Activated CD4-positive, alpha-beta T cell treated with anti-CD3 and anti-CD28 coated beads for 4 hours (primary cell): Measurements from ENCODE around the gene CELA2A.
"Not testable (repeated sequence)": the region's sequence is repeated elsewhere in the genome, so short reads cannot be mapped to it uniquely, and the experiment has no call there.

Experiments used
- DNase-seq, 2 donors: peaks; one replicate each; pipeline ENCODE4 v3.0.0-alpha.2; 2020

Gene CELA2A

DNA sequence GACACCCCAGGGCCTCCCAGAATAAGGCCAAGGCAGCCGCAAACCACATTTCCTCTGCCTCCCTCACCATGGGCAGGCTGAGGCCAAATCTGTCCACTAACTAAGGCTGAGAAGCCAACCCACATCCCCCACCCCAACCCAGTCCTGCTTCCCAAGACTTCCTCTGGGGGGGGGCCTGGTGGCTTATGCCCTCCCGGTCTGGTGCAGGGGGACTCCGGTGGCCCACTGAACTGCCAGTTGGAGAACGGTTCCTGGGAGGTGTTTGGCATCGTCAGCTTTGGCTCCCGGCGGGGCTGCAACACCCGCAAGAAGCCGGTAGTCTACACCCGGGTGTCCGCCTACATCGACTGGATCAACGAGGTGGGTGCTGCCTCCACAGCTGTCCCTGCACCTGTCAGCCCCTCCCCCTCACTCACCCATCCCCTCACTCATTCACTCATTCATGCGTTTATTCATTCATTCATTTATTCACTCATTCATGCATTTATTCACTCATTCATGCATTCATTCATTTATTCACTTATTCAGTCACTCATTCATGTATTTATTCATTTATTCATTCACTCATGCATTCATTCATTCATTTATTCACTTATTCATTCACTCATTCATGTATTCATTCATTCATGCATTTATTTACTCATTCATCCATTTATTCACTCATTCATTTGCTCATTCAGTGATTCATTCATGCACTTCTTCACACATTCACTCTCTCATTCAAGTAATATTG is 11.0 kb upstream of the CELA2A start:
- no peak for DNase-seq

DNA sequence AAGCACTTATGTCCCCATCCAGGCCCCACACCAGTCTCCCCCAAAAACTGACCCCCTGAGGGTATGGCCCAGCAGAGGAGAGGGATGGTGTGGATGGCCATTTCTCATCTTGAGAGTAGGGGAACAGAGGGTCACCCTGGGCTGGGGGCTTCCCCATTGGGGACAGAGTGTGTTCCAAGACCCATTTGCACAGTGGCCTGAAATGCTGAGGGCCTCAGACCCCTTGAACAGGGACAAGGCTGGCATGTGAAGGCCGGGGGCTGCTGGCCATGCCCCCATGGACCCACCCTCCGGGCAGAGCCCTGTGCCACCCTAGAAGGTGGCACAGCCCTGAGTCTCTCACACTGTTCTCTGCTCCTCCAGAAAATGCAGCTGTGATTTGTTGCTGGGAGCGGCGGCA is 10.3 kb upstream of the CELA2A start:
- no peak for DNase-seq

DNA sequence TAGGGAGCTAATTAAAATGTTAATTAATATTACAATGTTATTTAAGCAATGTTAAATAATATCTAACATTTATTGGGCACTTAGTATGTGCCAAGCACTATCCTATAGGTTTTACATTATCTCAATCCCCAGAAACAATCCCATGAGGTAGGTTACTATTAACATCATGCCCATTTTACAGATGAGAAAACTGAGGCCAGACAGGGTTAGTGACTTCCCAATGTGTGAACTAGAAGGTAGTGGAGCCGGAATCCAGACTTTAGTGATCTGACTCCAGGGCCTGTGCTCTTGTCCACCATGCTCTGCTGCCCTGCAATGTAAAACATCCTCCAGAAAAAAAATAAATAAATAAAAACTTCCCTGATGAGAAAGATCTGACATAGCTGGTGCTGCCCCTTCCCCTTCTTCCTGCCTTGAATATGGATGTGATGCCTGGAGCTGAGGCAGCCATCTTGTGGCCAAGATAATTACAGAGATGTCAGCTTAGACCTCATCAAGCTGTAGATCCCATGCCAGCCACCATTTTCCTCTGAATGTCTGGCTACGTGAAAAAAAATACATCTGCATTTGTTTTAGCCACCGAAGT is 7.6 kb upstream of the CELA2A start:
- DNase-seq = no peak

DNA sequence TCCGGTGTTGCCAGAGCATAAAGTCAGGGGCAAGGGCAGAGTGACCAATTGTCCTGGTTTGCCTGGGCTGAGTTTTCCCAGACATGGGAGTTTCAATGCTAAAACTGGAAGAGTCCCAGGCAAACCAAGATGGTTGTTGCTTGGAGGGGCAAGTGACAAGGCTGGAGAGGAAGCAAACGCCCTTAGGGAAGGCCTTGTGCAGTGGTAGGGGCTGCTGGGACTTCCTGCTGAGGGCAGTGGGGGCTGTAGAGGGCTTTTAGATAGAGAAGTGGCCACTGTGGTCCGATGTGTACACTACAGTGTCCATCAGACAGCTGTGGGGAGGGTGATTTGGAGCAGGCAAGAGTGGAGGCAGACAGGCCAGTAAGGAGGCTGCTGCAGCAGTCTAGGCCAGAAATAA is 7.0 kb upstream of the CELA2A start:
- no peak for DNase-seq

DNA sequence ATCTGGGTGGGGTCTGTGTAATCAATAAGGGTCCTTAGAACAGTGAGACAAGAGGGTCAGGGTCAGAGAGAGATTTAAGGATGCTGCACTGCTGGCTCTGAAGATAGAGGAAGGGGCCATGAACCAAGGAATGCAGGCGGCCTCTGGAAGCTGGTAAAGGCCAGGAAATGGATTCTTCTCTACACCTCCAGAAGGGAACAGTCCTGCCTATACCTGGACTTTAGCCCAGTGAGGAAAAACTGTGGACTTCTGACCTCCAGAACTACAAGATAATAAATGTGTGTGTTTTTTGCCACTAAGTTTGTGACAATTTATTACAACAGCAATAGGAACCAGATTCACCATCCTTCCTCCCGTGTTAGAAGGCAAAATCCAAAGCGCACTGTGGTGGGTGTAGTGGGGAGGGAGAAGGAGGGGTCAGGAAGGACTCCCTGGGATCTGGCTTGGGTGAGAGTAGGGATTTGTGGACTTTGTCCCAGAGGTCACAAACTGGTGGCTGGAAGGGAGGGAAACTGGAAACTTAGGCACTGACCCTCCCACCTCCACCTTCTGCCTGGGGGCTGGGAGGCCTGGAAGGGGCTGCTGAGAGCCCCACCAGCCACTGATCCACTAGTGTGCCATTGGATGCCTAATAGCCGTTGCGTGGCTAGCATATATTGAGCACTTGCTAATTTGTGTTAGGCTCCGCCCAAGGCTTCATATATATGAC is 5.4 kb upstream of the CELA2A start:
- no peak for DNase-seq

DNA sequence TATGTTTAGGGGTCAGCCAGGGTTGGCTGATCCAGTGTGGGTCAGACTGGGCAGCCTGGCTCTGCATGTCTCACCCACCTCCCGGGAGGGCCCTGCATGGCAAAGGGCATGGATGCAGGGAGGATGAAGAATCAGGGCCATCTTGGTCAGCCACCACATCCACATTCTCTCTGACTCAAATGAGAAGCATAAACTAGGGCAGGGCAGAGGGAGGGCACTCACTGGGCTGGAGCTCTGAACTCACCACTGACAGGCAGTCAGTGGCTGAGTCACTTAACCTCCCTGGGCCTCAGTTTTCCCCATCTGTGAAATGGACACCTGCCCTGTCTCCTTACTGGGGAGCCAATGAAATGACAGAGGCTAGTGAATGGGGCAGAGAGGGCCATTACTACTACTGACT is 4.3 kb upstream of the CELA2A start:
- DNase-seq = no peak

DNA sequence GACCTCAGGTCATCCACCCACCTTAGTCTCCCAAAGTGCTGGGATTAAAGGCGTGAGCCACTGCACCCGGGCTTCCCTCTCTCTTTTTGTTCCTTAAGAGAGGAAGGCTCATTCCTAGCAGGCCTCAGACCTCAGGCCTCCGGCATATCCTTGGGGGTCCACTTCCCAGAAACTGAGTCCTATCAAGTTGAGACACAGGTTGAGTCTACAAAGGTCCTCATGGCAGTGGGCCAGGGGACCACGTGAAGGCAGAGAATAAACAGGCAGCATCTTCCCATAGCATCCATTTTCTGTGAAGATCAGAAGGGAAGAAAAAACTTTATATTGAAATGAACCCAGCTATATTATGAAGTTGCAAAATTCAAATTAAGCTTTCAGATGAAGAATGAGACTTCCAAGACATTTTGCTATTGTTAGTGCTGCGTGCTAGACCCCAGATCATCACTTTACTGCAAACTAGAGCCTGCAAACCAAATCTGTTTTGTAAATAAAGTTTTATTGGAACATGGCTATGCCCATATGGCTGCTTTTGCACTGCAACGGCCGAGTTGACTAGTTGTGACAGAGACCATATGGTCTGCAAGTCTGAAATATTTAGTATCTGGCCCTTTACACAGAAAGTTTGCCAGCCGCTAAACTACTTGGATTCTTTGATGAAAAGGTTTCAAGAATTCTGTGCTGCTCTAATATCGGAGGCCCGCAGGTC is 3.5 kb upstream of the CELA2A start:
- no peak for DNase-seq

DNA sequence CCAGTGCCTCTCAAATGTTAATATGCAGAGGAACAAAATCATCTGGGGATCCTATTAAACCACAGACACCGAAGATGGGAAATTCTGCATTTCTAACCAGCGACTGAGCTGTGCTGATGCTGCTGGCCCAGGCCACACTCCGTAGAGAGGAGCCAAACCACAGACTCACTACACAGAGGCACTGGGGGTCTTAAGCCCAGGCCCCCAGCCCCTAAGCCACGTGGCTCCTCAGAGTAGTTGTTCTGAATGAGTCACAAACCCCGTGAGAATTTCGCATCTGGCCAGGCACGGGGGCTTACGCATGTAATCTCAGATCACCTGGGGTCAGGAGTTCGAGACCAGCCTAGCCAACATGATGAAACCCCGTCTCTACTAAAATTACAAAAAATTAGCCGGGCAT is 2.8 kb upstream of the CELA2A start:
- no peak for DNase-seq

DNA sequence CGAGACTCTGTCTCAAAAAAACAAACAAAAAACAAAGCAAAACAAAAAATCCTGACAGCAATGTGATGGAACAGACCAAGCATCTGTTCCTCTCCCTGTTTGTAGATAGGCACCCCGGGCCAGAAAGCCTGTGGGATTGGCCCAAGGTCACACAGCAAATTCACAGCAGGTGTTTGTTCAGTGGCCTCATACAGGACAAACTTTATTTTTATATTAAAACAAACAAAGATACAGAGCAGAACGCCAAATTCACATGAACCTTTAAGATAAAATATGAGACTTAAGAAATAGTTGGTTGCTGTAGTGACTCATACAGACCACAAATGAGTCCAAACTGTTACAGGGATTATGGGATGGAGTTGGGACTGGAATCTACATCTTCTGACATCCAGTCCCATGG is 2.3 kb upstream of the CELA2A start:
- DNase-seq = no peak

DNA sequence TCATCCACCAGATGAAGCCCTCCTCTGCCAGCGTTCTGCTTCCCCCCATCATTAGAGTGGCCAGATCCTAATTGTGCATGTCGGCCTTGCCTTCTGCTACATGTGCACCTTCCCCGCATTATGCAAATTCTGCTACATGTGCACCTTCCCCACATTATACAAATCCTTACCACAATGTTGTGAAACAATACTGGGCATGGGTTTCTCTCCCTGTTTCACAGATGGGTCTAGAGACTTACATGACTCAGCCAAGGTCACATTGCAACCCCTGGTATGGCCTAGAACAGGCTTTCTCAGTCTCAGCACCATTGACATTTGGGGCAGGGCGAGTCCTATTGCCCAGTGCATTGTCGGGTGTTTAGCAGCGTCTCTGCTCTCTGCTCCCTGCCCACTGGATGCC is 1.0 kb upstream of the CELA2A start:
- no peak for DNase-seq

DNA sequence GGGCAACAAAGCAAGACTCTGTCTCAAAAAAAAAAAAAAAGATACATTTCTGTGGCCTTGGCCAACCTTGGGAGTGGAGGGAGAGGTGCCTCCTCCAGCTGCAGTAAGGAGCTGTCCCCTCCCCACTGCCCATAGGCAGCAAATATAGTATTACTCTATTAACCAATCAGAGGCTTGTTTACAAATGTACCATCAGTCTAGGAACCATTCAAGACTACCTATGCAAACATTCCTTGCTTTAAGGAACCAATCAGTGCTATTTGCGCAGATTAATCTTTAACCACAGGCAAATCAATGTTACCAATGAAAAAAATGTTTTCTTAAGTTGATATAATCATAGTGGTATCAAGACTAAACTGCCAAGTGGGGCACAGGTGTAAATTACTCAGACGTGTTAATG is 1.1 kb downstream of the CELA2A start:
- DNase-seq = no peak

DNA sequence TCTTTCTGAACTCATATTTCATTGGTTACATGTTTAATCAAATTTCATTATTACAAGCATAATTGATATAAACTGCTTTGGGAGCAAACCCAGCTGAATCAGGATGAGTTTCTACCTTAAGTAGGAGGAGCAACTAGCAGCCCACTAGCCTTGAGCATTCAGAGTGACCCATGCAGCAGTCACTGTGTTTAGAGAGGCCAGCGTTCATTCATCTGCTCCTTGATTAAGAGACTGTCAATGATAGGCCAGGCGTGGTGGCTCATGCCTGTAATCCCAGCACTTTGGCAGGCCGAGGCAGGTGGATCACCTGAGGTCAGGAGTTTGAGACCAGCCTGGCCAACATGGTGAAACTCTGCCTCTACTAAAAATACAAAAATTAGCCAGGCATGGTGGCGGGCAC is 1.9 kb downstream of the CELA2A start:
- DNase-seq = not testable (repeated sequence)

DNA sequence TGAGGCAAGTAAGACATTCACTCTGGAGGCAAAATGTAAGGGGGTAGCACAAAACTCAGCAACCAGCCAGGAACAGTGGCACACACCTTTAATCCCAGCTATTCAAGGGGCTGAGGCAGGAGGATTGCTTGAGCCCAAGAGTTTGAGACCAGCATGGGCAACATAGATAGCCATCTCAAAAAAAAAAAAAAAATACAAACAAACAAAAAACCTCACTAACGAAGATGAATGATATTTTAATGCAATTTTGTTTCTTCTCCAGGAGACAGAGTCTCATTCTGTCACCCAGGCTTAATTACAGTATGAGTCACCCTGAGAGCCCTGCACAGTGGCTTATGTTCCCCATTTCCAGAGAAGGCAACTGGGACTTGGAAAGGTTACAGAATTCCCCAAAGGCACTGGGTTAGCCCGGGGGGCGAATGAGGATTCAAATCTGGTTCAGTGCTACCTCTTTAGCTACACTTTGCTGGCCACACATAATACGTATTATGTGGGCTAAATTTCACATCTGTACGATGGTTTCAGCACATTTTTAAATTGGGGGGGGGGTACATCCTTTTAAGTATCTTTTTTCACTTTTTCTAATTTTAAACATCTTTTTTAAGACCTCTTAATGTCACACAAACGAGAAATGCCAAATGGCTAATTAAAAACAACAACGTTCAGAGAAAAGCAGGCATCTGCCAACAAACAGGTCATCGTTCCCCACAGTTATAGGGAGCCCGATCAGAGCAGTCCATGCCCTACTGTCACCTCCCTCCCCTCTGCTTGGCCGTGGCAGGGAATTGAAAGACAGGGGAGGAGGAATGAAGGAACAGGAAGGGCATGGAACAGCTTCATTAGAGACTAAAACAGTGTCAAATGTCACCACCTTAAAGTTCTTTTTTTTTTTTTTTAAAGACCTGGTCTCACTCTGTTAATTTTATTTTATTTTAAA is 3.5 kb downstream of the CELA2A start:
- DNase-seq = no peak

DNA sequence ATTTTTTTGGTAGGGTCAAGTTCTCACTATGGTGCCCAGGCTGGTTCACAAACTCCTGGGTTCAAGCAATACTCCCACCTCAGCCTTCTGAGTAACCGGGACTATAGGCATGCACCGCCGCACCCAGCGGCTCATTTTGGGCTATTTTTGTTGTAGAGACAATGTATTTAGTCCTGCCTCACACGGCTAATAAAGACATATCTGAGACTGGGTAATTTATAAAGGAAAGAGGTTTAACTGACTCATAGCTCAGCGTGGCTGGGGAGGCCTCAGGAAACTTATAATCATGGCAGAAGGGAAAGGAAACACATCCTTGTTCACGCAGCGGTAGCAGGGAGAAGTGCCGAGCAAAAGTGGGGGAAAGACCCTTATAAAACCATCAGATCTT is 4.2 kb downstream of the CELA2A start:
- DNase-seq = no peak

DNA sequence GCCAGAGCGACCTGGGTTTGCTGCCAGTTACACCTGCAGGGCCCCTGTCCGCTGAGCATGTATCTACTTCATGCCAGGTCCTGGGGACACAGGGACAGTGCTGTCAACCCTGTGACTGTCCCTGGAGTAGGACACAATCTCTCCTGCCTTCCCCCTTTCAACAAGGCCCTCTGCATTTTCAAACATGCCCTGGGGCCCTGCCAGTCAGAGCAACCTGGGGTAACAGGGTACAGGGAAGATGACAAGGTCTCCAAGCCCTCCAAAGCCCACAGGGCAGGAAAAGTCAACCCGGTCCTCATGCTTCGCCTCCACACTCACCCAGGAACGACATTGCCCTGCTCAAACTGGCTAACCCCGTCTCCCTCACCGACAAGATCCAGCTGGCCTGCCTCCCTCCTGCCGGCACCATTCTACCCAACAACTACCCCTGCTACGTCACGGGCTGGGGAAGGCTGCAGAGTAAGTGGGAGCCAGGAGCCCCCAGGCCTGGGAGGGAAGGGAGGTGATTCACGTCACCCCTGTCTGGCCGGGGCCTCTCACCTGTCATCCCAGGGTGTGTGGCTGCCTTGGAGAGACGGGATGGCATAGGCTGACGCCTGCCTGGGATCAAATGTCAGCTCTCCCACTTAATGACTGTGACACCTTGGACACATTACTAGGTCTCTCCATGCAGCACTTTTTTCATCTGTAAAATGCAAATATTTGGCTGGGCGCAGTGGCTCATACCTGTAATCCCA is 6.7 kb downstream of the CELA2A start:
- DNase-seq = not testable (repeated sequence)

DNA sequence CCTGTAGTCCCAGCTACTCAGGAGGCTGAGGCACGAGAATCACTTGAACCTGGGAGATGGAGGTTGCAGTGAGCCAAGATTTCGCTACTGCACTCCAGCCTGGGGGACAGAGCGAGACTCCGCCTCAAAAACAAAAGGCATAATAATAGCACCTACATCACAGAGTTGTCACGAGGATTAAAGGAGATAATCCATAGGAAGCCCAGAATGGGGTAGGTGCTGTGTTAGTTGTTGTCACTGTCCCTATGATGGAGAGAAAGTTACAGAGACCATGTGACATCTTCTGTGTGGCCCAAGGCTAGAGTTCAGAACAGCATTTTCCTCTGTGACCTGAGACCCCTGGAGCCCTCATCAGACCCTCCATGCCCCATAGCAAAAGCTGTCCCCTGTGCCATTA is 7.4 kb downstream of the CELA2A start:
- not testable (repeated sequence) for DNase-seq

DNA sequence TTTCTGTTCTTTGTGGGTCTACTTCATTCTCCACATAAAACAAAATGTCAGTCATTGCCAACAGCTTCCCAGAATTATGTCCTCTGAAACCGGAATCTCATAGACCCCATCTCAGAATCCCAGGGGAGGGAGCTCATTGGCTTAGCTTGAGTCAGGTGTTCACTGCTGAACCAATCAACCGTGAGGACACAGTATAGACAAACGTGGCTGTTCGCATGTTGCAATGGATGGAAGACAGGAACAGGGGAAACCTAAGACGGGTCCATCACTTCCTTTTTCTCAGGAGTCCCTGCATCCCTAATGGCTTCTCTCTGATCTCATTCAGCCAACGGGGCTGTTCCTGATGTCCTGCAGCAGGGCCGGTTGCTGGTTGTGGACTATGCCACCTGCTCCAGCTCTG is 9.1 kb downstream of the CELA2A start:
- no peak for DNase-seq

DNA sequence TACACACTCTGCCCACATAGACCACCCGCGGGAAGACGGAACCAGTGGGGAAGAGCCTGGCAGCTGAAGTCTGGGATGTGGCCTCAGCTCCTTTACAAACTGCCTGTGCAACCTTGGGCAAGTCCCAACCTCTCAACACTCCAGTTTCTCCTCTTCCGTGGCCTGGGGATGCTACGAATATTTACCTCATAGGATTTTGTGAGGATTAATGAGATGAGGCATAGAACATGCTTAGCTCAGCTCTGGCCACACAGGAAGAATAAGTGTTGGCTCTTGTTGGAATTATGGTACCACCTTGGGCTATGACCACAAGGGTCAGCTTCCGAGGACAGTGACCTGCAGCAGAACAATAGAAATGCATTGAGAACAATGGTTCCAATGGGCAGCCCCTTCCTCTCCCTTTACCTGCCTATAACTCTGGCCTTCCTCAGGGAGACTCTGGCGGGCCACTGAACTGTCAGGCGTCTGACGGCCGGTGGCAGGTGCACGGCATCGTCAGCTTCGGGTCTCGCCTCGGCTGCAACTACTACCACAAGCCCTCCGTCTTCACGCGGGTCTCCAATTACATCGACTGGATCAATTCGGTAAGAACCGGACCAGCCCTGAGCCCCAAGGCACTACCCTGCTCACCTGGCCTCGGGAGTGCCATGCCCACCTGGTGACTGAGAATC is 10.6 kb downstream of the CELA2A start:
- not testable (repeated sequence) for DNase-seq

DNA sequence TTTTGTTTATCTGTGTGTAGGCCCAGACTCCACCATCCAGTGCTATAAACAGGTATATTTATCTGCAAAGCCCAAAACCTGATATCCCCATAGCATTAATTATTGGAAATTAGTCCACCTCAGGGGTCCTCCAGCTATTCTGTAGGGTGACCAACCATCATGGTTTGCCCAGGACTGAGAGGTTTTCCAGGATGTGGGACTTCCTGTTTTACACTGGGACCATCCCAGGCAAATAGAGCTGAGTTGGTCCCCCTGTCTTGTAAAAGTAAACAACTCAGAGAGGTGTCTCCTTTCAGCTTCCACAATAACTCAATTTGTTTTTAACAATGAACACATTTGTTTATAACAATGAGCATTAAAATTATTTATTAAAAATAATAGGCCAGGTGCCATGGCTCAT is 11.6 kb downstream of the CELA2A start:
- DNase-seq = no peak

DNA sequence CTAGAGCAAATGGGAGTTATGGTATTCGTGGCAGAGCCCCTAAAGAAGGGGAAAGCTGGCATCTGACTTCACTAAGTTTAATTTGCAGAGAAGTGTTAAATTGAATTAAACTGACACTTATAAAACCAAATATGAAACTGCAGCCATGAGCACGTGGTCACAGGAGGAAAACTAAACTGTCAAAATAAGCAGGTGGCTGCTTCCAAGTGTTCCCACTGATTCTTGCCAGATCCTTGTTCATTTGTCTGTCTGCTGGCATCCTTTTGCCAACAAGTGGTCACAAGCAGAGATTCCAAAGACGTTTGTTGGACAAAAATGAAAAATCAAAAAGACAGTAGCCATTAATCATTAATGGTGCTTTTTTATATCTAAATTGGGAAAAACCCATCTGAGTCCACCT is 12.8 kb downstream of the CELA2A start:
- no peak for DNase-seq

DNA sequence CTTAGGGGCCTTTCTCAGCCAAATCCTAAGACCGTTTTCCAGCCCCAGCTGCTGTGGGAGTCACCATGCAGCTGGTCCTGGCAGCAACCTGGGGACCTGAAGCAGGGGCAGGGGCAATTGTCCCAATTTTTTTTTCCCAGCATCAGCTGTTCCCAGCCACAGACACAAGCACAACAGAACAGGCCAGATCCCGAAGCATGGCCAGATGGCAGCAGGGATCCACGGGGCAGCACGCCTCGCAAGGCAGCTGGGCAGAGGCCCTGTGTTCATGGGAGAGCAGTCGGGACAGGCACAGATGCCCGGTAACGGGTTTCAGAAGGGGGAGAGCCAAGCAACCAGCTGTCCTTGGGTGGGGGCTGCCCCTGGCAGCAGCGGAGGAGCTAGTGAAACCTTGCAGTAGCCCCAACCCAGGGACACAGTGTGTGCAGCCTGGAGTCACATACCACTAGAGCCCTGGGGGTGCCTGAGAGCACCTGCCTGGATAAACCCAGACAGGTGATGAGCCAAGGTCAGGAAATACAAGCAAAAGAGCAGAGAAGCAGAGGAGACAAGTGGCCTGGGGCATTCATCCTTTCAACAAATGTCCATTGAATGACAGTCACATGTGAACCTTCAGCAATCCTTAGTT is 13.4 kb downstream of the CELA2A start:
- DNase-seq = not testable (repeated sequence)
